ENCODE results near the gene RDH8.

DNA sequence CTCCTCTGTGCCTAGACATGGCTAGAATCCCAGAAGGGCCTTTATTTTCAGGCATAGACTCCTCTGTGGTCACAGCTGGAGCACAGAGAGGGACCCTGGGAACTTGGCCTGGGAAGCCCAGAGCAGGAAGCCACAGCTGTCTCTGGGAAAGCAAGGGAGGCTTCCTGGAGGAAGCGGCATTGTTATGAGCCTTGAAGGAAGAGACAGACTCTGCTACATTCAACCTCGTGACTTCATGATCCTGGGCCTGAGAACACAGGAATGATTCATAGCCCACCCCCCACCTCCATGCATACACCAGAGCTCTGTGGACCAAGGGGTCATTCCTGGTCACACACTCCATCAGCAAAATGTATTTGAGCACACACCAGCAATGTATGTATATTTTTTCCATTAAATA is 8.6 kb downstream of the RDH8 start:
- TF ChIP-seq CTCF (conservative IDR thresholded peaks at IDR 0.05; ENCODE audit: low read depth, low read length) (no peak), POLR2A (IDR thresholded peaks at IDR 0.05; ENCODE audit: low read depth, low read length) (no peak), MXI1 (IDR thresholded peaks at IDR 0.05; ENCODE audit: borderline replicate concordance, low read depth, low read length) (no peak)
